Posterior vena cava (tissue), 2 donors: ENCODE data around the gene NTSR2. TPM values are rescaled to one million over a fixed set of nuclear protein-coding genes. Genes with fewer than 3 reads are reported as not detected.

Source experiments
- DNase-seq: peaks from one replicate; pipeline ENCODE4 v3.0.0-alpha.2; 2020; ENCODE audit warnings: low spot score
- intact Hi-C, 2 donors: fragments of 100-400 bp; cut with DNase I; formaldehyde crosslinking; loops; one replicate each; pipeline versions ENCODE4 v1.14.1 to v1.14.2; 2022 to 2023
- total RNA-seq, 2 donors: library from RNA; stranded (reverse); fragmentation: NEBNext Ultra II Directional; extraction: Animal tissue kit (Norgen Biotek cat#: 25700); gene quantifications; one replicate each; pipeline ENCODE4 v1.2.1, GENCODE V29; 2021
- donor health status: DM: yes; HTN: yes; CAD: no.
- donor health status: DM: yes; HTN: yes; CAD: no.

NTSR2 gene
- total RNA-seq, 2 donors from 2014 or later: not detected

- intact Hi-C loops: no loop called here
- DNase-seq: no peak
Observed at GRCh38 chr2:11613297-11613696, 56.7 kb downstream of the NTSR2 start.

- peak; percentile 58 for DNase-seq
- intact Hi-C loops: no loop called here
Observed at GRCh38 chr2:11612553-11613215, 57.3 kb downstream of the NTSR2 start.

- DNase-seq: no peak
- intact Hi-C loops: no loop called here
Observed at GRCh38 chr2:11611251-11611650, 58.7 kb downstream of the NTSR2 start.

- intact Hi-C loops: no loop called here
- peak; percentile 78 for DNase-seq
Observed at GRCh38 chr2:11610624-11611242, 59.3 kb downstream of the NTSR2 start.

Other genes starting within 250 kb of the NTSR2 start
- gene E2F6, start 204.0 kb downstream of the NTSR2 start, total RNA-seq: 10 to 100 TPM; 13.3 to 13.9 TPM
- gene GREB1, start 136.2 kb downstream of the NTSR2 start, total RNA-seq: 10 to 100 TPM in 1 of 2 donors, 1 to 10 TPM in 1; 7.4 to 15.4 TPM
- 10 to 100 TPM; 24.2 to 26.8 TPM for gene LPIN1, start 76.4 kb upstream of the NTSR2 start, total RNA-seq